Medulla oblongata (tissue), 1 donor: Measurements from ENCODE around the gene SVOP.

Experiments used
- DNase-seq: peaks from one replicate; pipeline ENCODE4 v3.0.0-alpha.2; 2015; ENCODE audit errors: extremely low spot score

Gene SVOP

GRCh38 chr12:108977360-108977759 is 43.5 kb downstream of the SVOP start:
- no peak for DNase-seq

GRCh38 chr12:108975024-108975593 is 45.8 kb downstream of the SVOP start:
- DNase-seq = no peak

DNA sequence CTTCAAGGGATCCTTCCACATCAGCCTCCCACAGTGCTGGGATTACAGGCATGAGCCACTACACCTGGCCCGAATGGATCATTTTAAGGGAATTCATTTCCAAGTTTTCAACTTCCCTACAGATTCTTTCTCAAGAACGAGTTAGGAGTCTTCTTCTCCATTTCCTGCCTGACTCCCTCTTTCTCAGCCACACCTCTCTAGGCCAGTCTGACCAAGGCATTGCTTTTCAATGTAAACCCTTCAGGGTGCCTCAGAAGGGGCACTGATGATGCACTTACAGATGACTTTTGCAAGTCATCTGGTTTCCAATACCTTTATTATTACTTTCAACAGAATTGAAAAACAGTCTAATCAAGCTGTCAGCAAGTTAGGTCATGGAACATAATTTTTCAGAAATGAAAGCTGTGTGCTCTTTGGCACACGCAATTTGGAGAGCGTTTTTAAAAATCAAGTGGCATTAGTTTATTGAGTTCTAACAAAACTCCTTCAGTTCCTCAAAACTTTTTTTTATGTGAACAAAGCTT is 47.2 kb downstream of the SVOP start:
- no peak for DNase-seq

- no peak for DNase-seq
These were observed 48.5 kb downstream of the SVOP start for GRCh38 chr12:108972358-108972757.

DNA sequence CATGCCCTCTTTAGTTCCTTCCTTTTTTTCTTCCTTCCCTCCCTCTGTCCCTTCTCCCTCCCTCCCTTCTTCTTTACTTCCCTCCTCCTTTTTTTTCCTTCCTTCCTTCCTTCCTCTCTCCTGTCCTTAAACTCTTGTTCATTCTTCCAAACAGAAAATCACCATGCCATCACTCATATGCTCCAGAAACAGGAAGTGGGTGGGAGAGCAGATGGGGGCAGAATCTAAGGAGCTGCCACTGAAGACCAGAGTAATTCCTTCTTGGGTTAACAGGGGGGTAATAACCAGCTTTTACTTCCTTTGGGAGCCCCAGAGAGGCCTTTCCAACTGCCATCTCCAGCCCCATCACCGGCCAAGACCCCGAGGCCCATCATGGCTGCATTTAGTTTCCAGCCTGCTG is 51.2 kb downstream of the SVOP start:
- no peak for DNase-seq

DNA sequence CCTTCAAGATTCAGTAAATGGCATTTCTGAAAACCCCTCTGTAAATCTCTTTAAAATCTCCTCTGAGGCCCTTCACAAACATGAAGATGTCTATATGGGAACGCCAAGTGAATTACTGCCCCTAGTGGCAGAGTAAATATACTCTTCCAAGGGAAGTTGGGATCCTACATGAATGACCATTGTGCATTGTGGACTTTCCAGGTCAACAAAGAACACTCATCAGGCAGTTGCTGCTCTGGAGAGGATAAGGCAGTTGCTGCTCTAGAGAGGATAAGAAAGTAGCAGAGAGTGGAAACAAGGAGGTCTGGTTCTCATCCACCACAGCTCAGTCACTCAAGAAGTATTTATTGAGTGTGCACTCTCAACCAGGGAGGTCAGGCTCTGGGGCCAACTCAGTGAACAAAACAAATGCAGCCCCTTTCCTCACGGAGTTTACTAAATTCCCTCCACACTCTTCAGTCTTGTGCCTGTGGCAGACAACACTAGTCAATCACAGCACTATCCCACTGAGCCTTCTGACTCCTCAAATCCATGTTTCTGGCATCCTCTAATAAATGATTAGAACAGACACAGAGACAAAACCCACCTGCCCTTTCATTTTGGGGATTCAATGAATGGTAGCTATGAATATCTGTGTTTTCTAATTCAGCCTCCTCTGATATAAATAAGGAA is 52.9 kb downstream of the SVOP start:
- DNase-seq = peak; percentile 39

DNA sequence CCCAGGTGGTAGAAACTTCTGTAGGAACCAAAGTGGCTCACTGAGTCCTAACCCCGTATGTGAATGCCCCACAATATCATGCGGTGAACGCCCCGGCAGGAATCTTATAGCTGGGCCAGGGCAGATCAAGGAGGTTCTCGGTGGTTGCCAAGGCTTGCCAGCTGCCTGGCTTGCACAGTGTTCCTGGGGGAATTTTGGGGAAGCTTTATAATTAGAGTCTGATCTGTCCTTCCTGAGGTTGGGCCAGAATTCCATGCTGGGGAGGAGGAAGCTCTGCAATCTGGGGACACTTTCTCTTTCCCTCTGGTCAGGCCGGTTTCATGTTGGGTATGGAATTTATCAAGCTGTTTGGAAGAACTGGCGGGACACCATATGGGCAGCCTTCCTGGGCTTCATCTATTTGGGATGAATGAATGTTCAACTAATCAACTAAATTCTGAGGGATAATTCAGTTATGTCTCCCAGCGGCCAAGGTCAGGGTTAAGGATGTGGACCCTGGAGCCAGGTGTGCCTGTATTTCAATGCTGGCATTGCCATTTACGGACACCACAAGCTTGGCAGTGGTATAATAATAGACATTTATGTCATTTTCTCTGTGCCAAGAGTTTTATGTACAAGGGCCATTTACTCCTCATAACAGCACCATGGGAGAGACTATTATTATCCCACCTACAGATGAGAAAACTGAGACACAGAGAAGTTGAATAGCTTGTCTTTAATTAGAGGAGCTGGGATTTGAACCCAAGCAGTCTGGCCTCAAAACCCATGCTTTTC is 54.3 kb downstream of the SVOP start:
- DNase-seq = no peak

DNA sequence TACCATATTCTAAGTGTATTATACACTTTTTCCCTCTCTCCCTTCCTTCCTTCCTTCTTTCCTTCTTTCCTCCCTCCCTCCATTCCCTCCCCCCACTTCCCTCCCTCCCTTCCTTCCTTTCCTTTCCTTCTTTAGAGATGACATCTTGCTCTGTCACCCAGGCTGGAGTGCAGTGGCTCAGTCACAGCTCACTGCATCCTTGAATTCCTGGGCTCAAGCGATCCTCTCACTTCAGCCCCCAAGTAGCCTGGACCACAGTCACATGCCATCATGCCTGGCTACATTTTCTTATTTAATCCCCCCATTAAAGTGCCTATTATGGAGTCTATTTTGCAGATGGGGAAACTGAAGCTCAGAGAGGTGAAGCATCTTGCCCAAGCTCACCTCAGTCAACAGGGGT is 55.0 kb downstream of the SVOP start:
- no peak for DNase-seq

GRCh38 chr12:108964371-108965352 is 56.2 kb downstream of the SVOP start:
- no peak for DNase-seq

- no peak for DNase-seq
These were observed 58.6 kb downstream of the SVOP start for GRCh38 chr12:108962256-108962655.

GRCh38 chr12:108959748-108960655 is 60.9 kb downstream of the SVOP start:
- no peak for DNase-seq

DNA sequence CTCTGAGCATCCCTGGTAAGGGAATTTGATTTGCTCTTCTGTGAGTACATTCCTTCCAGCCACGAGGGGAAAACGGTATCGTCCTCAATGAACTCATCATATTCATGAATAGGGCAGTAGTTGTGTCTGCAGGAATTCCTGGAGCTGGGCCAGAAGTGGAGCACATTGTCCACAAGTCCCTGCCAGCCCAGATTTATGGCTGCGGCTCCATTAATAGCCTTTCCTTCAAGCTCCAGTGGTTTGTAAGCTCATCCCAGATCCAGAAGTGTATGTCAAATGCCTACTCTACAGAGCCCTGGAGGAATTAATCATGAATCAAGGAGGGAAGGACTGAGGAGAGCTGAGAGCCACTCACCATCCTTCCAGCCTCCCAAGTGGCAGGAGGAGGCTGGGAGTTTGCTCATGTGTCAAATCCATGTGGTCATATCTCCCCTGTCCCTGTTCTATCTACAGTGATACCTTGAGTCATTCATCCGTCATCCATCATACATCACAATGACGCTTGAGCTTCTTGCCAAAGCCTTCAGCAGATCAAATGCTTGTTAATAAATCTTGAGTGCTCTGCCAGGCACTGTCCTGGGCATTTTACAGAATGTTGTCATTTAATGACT is 65.5 kb downstream of the SVOP start:
- peak; percentile 23 for DNase-seq

GRCh38 chr12:108950991-108951739 is 69.7 kb downstream of the SVOP start:
- DNase-seq = peak; percentile 87

DNA sequence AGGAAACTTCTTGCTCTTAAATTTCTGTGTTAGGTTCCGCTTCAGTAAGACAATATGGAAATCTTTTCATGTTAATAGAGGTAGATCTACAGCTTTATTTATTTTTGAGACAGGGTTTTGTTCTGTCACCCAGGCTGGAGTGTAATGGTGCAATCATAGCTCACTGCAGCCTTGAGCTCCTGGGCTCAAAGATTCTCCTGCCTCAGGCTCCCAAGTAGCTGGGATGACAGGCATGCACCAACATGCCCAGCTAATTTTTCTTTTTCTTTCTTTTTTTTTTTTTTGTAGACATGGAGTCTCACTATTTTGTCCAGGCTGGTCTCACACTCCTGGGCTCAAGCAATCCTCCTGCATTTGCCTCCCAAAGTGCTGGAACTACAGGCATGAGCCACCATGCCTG is 70.9 kb downstream of the SVOP start:
- no peak for DNase-seq

DNA sequence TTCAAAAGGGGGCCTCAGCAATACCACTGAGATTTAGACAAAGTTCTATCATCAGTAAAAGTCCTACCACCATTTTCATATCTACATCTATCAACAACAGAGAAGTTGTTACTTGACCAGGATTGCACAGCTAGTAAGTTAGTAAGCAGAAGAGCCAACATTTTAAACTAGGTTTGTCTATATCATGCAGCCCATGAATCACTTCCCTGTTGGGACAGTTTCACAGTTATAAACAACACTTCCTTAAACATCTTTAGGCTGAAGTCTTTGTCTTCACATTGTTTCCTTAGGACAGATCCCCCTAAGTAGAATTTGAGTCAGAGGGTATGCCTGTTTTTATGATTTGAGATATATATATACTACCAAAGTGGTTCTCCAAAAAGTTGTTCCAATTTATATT is 72.5 kb downstream of the SVOP start:
- peak; percentile 42 for DNase-seq

DNA sequence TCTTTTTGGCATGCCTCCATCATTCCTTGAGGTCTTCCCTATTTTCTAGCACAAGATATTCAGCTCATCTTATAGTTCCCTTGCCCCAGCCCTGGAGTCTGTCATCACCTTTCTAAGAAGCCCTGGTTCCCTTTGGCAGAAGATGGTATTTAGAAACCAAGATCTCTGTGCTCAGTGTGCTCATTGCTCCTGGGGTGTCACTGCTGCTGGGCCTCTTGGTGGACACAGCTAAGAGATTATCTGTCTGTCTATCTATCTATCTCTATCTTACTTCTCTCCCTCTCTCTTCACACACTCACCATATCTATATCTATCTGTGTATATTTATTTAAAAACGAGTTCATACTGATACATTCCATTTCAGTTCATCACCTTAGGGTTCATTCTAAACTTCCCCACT is 73.8 kb downstream of the SVOP start:
- no peak for DNase-seq

DNA sequence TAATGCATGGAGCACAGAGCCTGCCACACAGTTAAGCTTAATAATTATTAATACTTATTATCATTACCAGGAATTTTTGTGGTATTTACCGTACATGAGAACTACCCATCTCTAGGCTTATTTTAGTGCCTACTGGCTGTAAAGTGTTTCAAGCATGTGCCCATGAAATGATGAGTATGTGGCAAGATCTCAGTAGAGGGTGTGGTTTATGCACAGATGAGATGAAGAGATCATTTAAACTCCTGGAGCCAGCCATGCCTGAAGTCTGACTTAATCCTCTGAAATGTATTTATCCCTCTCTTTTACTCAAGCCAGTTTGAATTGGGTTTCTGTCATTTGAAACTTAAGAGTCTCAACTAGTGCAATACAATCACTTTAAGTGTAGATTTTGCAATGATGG is 80.7 kb downstream of the SVOP start:
- no peak for DNase-seq

DNA sequence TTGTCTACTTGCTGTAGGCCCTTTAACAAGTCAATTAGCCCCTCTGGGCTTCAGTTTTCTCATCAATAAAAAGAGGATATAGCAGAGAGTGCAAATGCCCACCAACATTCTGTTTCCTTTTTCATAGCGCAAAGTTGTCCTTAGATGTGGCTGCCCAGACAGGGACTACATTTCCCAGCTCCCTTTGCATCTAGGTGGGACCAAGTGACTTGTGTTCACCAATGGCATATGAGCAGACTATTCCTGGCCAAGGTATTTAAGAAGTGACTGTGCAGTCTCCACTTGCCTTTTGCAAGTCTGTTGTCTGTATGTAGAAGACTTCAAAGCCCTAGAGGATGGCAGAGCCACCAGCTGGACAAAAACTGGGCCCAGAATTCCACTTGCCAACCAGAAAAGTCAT is 81.3 kb downstream of the SVOP start:
- DNase-seq = peak; percentile 24

- DNase-seq = no peak
These were observed 82.5 kb downstream of the SVOP start for GRCh38 chr12:108938247-108938924.
